Posterior vena cava (tissue), 2 donors: ENCODE data around the gene DCX. TPM values are rescaled to one million over a fixed set of nuclear protein-coding genes. Genes with fewer than 3 reads are reported as not detected.
"Not testable (repeated sequence)": the region's sequence is repeated elsewhere in the genome, so short reads cannot be mapped to it uniquely, and the experiment has no call there.

Experiments used
- DNase-seq: peaks from one replicate; pipeline ENCODE4 v3.0.0-alpha.2; 2020; ENCODE audit warnings: low spot score
- intact Hi-C, 2 donors: fragments of 100-400 bp; cut with DNase I; formaldehyde crosslinking; loops; one replicate each; pipeline versions ENCODE4 v1.14.1 to v1.14.2; 2022 to 2023
- total RNA-seq, 2 donors: library from RNA; stranded (reverse); fragmentation: NEBNext Ultra II Directional; extraction: Animal tissue kit (Norgen Biotek cat#: 25700); gene quantifications; one replicate each; pipeline ENCODE4 v1.2.1, GENCODE V29; 2021
- donor health status: DM: yes; HTN: yes; CAD: no.
- donor health status: DM: yes; HTN: yes; CAD: no.

DCX gene
- total RNA-seq, 2 donors from 2014 or later, result 0.10 TPM; not detected in 1

- DNase-seq, result no peak
- intact Hi-C loops, result no loop called here
Observed at GRCh38 chrX:111376486-111376885, 35.5 kb downstream of the DCX start.

GRCh38 chrX:111375747-111376146, 36.2 kb downstream of the DCX start:
- intact Hi-C loops, result no loop called here
- no peak for DNase-seq

GRCh38 chrX:111372086-111372485, 39.9 kb downstream of the DCX start:
- DNase-seq, result no peak
- intact Hi-C loops, result no loop called here

GRCh38 chrX:111365770-111366325, 46.1 kb downstream of the DCX start:
- intact Hi-C loops, result no loop called here

GRCh38 chrX:111363741-111364140, 48.3 kb downstream of the DCX start:
- intact Hi-C loops, result no loop called here

More at GRCh38 chrX:111365770-111366325, 46.1 kb downstream of the DCX start:
- no peak for DNase-seq

GRCh38 chrX:111361751-111362150, 50.2 kb downstream of the DCX start:
- intact Hi-C loops, result no loop called here
- no peak for DNase-seq

More at GRCh38 chrX:111363741-111364140, 48.3 kb downstream of the DCX start:
- no peak for DNase-seq

- DNase-seq, result no peak
- intact Hi-C loops, result no loop called here
Observed at GRCh38 chrX:111360839-111361238, 51.2 kb downstream of the DCX start.

GRCh38 chrX:111355523-111356115, 56.4 kb downstream of the DCX start:
- intact Hi-C loops, result no loop called here
- no peak for DNase-seq

GRCh38 chrX:111354496-111354895, 57.5 kb downstream of the DCX start:
- DNase-seq, result no peak
- intact Hi-C loops, result no loop called here

GRCh38 chrX:111353793-111354192, 58.2 kb downstream of the DCX start:
- intact Hi-C loops, result no loop called here
- DNase-seq, result no peak

GRCh38 chrX:111352424-111352823, 59.6 kb downstream of the DCX start:
- DNase-seq, result no peak

GRCh38 chrX:111349934-111350333, 62.1 kb downstream of the DCX start:
- no peak for DNase-seq
- intact Hi-C loops, result no loop called here

More at GRCh38 chrX:111352424-111352823, 59.6 kb downstream of the DCX start:
- intact Hi-C loops, result no loop called here

- no peak for DNase-seq
- intact Hi-C loops, result no loop called here
Observed at GRCh38 chrX:111349101-111349500, 62.9 kb downstream of the DCX start.

- intact Hi-C loops, result no loop called here
- DNase-seq, result no peak
Observed at GRCh38 chrX:111348429-111348828, 63.6 kb downstream of the DCX start.

- not testable (repeated sequence) for DNase-seq
Observed at GRCh38 chrX:111346150-111346549, 65.8 kb downstream of the DCX start.

GRCh38 chrX:111340054-111340453, 71.9 kb downstream of the DCX start:
- no peak for DNase-seq
- intact Hi-C loops, result no loop called here

More at GRCh38 chrX:111346150-111346549, 65.8 kb downstream of the DCX start:
- intact Hi-C loops, result not testable (repeated sequence)

- intact Hi-C loops, result no loop called here
- no peak for DNase-seq
Observed at GRCh38 chrX:111339212-111339611, 72.8 kb downstream of the DCX start.

- intact Hi-C loops, result no loop called here
- no peak for DNase-seq
Observed at GRCh38 chrX:111338095-111338698, 73.8 kb downstream of the DCX start.

GRCh38 chrX:111337067-111337637, 74.8 kb downstream of the DCX start:
- no peak for DNase-seq
- intact Hi-C loops, result no loop called here

- no peak for DNase-seq
- intact Hi-C loops, result no loop called here
Observed at GRCh38 chrX:111336141-111336540, 75.9 kb downstream of the DCX start.

GRCh38 chrX:111329370-111329769, 82.6 kb downstream of the DCX start:
- intact Hi-C loops, result no loop called here
- DNase-seq, result no peak
